Measurements from ENCODE around the gene TLR7.

TLR7 gene

GRCh38 chrX:12866451-12867377 lies at the start of gene TLR7:
Gene TLR7 (plus strand): TSS chrX:12867072. CDS start chrX:12867579, 507 bp downstream.
- TF ChIP-seq CTCF (IDR thresholded peaks at IDR 0.05; ENCODE audit: low read depth, low read length) = no peak
- no peak for DNase-seq (ENCODE audit: low read depth, low spot score)
- no peak within 1 kb of the TSS for H3K4me3 ChIP-seq (ENCODE audit: low read depth, low read length)
- in situ Hi-C loops (cut with HindIII; ENCODE audit: low sequenced_read_pairs) = no loop called here

GRCh38 chrX:12817528-12817927 lies 49.3 kb upstream of the TLR7 start:
- no peak overlapping the region for H3K4me3 ChIP-seq (ENCODE audit: low read depth, low read length)
- no peak for DNase-seq (ENCODE audit: low read depth, low spot score)
- in situ Hi-C loops (cut with HindIII; ENCODE audit: low sequenced_read_pairs) = no loop called here
- TF ChIP-seq CTCF (IDR thresholded peaks at IDR 0.05; ENCODE audit: low read depth, low read length) = no peak

- H3K4me3 ChIP-seq (ENCODE audit: low read depth, low read length) = no peak overlapping the region
- no peak for DNase-seq (ENCODE audit: low read depth, low spot score)
- in situ Hi-C loops (cut with HindIII; ENCODE audit: low sequenced_read_pairs) = no loop called here
- TF ChIP-seq CTCF (IDR thresholded peaks at IDR 0.05; ENCODE audit: low read depth, low read length) = no peak
Measured at GRCh38 chrX:12819222-12819621, 47.6 kb upstream of the TLR7 start.

- in situ Hi-C loops (cut with HindIII; ENCODE audit: low sequenced_read_pairs) = no loop called here
- TF ChIP-seq CTCF (IDR thresholded peaks at IDR 0.05; ENCODE audit: low read depth, low read length) = no peak
- no peak overlapping the region for H3K4me3 ChIP-seq (ENCODE audit: low read depth, low read length)
- no peak for DNase-seq (ENCODE audit: low read depth, low spot score)
Measured at GRCh38 chrX:12820737-12821136, 46.1 kb upstream of the TLR7 start.

- in situ Hi-C loops (cut with HindIII; ENCODE audit: low sequenced_read_pairs) = no loop called here
- no peak for DNase-seq (ENCODE audit: low read depth, low spot score)
- no peak for TF ChIP-seq CTCF (IDR thresholded peaks at IDR 0.05; ENCODE audit: low read depth, low read length)
- no peak overlapping the region for H3K4me3 ChIP-seq (ENCODE audit: low read depth, low read length)
Measured at GRCh38 chrX:12824944-12825343, 41.9 kb upstream of the TLR7 start.

- TF ChIP-seq CTCF (IDR thresholded peaks at IDR 0.05; ENCODE audit: low read depth, low read length) = no peak
- peak; percentile 15 for DNase-seq (ENCODE audit: low read depth, low spot score)
- in situ Hi-C loops (cut with HindIII; ENCODE audit: low sequenced_read_pairs) = no loop called here
- H3K4me3 ChIP-seq (ENCODE audit: low read depth, low read length) = no peak overlapping the region
Measured at GRCh38 chrX:12825801-12826200, 41.1 kb upstream of the TLR7 start.

All from astrocyte of the spinal cord (primary cell).